H9 (cell line): ENCODE measurements around the gene PACSIN2. TPM values are rescaled to one million over a fixed set of nuclear protein-coding genes. Genes with fewer than 3 reads are reported as not detected.
A peak's percentile ranks its signal among the peaks of the same experiment; 100 is the strongest.

ENCODE experiments used
- DNase-seq: peaks from one replicate; pipeline ENCODE4 v3.0.0-alpha.2; 2017
- H2AFZ ChIP-seq: one replicate; pipeline ENCODE4 v1.6.1; 2013; ENCODE audit warnings: mild to moderate bottlenecking, low read length, control low read depth, moderate library complexity
- H2AK5ac ChIP-seq: 2 replicates; pipeline ENCODE4 v1.6.1; 2013; ENCODE audit warnings: low read length, control low read depth, mixed read lengths; ENCODE audit not compliant: insufficient read length
- H2BK120ac ChIP-seq: one replicate; pipeline ENCODE4 v1.6.1; 2013; ENCODE audit warnings: low read depth, mild to moderate bottlenecking, low read length, control low read depth, inconsistent platforms; ENCODE audit not compliant: poor library complexity, severe bottlenecking
- H2BK12ac ChIP-seq: 2 replicates; pipeline ENCODE4 v1.6.1; 2013; ENCODE audit warnings: low read length, control low read depth, mixed read lengths, low read depth; ENCODE audit not compliant: insufficient read length
- H2BK15ac ChIP-seq: 2 replicates; pipeline ENCODE4 v1.6.1; 2013; ENCODE audit warnings: low read depth, low read length, control low read depth
- H2BK20ac ChIP-seq: one replicate; pipeline ENCODE4 v1.6.1; 2013; ENCODE audit warnings: low read depth, mild to moderate bottlenecking, low read length, control low read depth, inconsistent platforms; ENCODE audit not compliant: poor library complexity, severe bottlenecking
- H2BK5ac ChIP-seq: 2 replicates; pipeline ENCODE4 v1.6.1; 2013; ENCODE audit warnings: low read length, control low read depth, mixed read lengths; ENCODE audit not compliant: insufficient read length
- H3K14ac ChIP-seq: 2 replicates; pipeline ENCODE4 v1.6.1; 2013; ENCODE audit warnings: low read length, control low read depth; ENCODE audit not compliant: insufficient read depth
- H3K18ac ChIP-seq: 2 replicates; pipeline ENCODE4 v1.6.1; 2013; ENCODE audit warnings: low read depth, mild to moderate bottlenecking, mixed read lengths, low read length, control low read depth; ENCODE audit not compliant: insufficient read length
- H3K23ac ChIP-seq: 2 replicates; pipeline ENCODE4 v1.6.1; 2013; ENCODE audit warnings: low read length, control low read depth, mixed read lengths, low read depth; ENCODE audit not compliant: insufficient read length
- H3K23me2 ChIP-seq: 2 replicates; pipeline ENCODE4 v1.6.1; 2013; ENCODE audit warnings: low read depth, mild to moderate bottlenecking, mixed read lengths, low read length, control low read depth; ENCODE audit not compliant: insufficient read length, poor library complexity, severe bottlenecking
- H3K27ac ChIP-seq: 2 replicates; pipeline ENCODE4 v1.5.1; 2013; ENCODE audit warnings: low read length, control low read depth, mixed read lengths, low read depth; ENCODE audit not compliant: insufficient read length
- H3K27me3 ChIP-seq: 2 replicates; pipeline ENCODE4 v1.6.1; 2013; ENCODE audit warnings: low read length, control low read depth, inconsistent platforms; ENCODE audit not compliant: insufficient read depth
- H3K4ac ChIP-seq: 2 replicates; pipeline ENCODE4 v1.6.1; 2013; ENCODE audit warnings: low read depth, mild to moderate bottlenecking, control low read depth, inconsistent platforms, low read length, moderate library complexity
- H3K4me1 ChIP-seq: 2 replicates; pipeline ENCODE4 v1.6.1; 2013; ENCODE audit warnings: low read length, control low read depth, inconsistent platforms; ENCODE audit not compliant: insufficient read depth
- H3K4me2 ChIP-seq: 2 replicates; pipeline ENCODE4 v1.6.1; 2013; ENCODE audit warnings: low read length, control low read depth, mixed read lengths; ENCODE audit not compliant: insufficient read length, insufficient read depth
- H3K56ac ChIP-seq: 2 replicates; pipeline ENCODE4 v1.6.1; 2013; ENCODE audit warnings: low read depth, mild to moderate bottlenecking, mixed read lengths, low read length, control low read depth; ENCODE audit not compliant: insufficient read length
- H3K79me1 ChIP-seq: 2 replicates; pipeline ENCODE4 v1.6.1; 2013; ENCODE audit warnings: low read depth, mild to moderate bottlenecking, moderate library complexity, low read length, control low read depth, inconsistent platforms; ENCODE audit not compliant: insufficient read depth, poor library complexity, severe bottlenecking
- H3K79me2 ChIP-seq: 2 replicates; pipeline ENCODE4 v1.6.1; 2013; ENCODE audit warnings: low read length, control low read depth, inconsistent platforms; ENCODE audit not compliant: insufficient read depth
- H3K9ac ChIP-seq: 2 replicates; pipeline ENCODE4 v1.6.1; 2013; ENCODE audit warnings: low read length, control low read depth, mixed read lengths; ENCODE audit not compliant: insufficient read length; ENCODE audit errors: extremely low read depth
- H3K9me3 ChIP-seq: one replicate; pipeline ENCODE4 v1.6.1; 2013; ENCODE audit warnings: low read depth, low read length, inconsistent platforms; ENCODE audit not compliant: control insufficient read depth
- H3T11ph ChIP-seq: one replicate; pipeline ENCODE4 v1.6.1; 2013; ENCODE audit warnings: mild to moderate bottlenecking, low read length, control low read depth, inconsistent platforms
- H4K20me1 ChIP-seq: one replicate; pipeline ENCODE4 v1.6.1; 2013; ENCODE audit not compliant: control insufficient read depth, insufficient read length, insufficient read depth
- H4K5ac ChIP-seq: 2 replicates; pipeline ENCODE4 v1.6.1; 2013; ENCODE audit warnings: low read depth, mild to moderate bottlenecking, mixed read lengths, low read length, control low read depth; ENCODE audit not compliant: insufficient read length
- H4K8ac ChIP-seq: replicated peaks from 2 replicates; pipeline ENCODE4 v1.6.1; 2013; ENCODE audit warnings: low read length, control low read depth, mixed read lengths, low read depth; ENCODE audit not compliant: insufficient read length
- H4K91ac ChIP-seq: 2 replicates; pipeline ENCODE4 v1.6.1; 2013; ENCODE audit warnings: low read depth, mild to moderate bottlenecking, moderate library complexity, mixed read lengths, low read length, control low read depth; ENCODE audit not compliant: insufficient read length
- H3K27ac Mint-ChIP-seq, 3 experiments: 2 replicates in 2 of 3; 3 replicates in 1 of 3; pipeline ENCODE4 v1.8.0; 2020 to 2021; ENCODE audit warnings: mixed read lengths in 3 of 3, mild to moderate bottlenecking in 1 of 3, moderate library complexity in 1 of 3
- H3K27me3 Mint-ChIP-seq: 2 replicates; pipeline ENCODE4 v1.8.0; 2021; ENCODE audit warnings: low read depth, mild to moderate bottlenecking, moderate library complexity, mixed read lengths
- H3K36me3 Mint-ChIP-seq, 3 experiments: 2 replicates in 2 of 3; 3 replicates in 1 of 3; pipeline ENCODE4 v1.8.0; 2020 to 2021; ENCODE audit warnings: low read depth in 3 of 3, mixed read lengths in 3 of 3; ENCODE audit not compliant: insufficient read depth in 1 of 3
- H3K4me1 Mint-ChIP-seq, 2 experiments: 2 replicates each; pipeline ENCODE4 v1.8.0; 2020; ENCODE audit warnings: mixed read lengths in 2 of 2
- H3K4me3 Mint-ChIP-seq, 2 experiments: 2 replicates in 1 of 2; 3 replicates in 1 of 2; pipeline ENCODE4 v1.8.0; 2020 to 2021; ENCODE audit warnings: mild to moderate bottlenecking in 2 of 2, mixed read lengths in 2 of 2, moderate library complexity in 1 of 2
- H3K9me3 Mint-ChIP-seq, 2 experiments: 2 replicates in 1 of 2; 3 replicates in 1 of 2; pipeline ENCODE4 v1.8.0; 2020; ENCODE audit warnings: mild to moderate bottlenecking in 2 of 2, mixed read lengths in 2 of 2, moderate library complexity in 1 of 2
- WGBS: extraction: QIAGEN DNeasy Blood & Tissue Kit; methylation state at CpG from one replicate; pipeline ENCODE4 v1.1.7; 2013; ENCODE audit warnings: missing lambda C conversion rate, low lambda C conversion rate, mixed read lengths; ENCODE audit not compliant: insufficient read length; ENCODE audit errors: extremely low coverage; 5-methylcytosine and 5-hydroxymethylcytosine counted together
- total RNA-seq: library from RNA; stranded (reverse); gene quantifications from 2 replicates; pipeline ENCODE4 v1.2.1, GENCODE V29; 2021
- TF ChIP-seq, protein P1 (sequence below): fragments of 200-600 bp; sonication (generic); conservative IDR thresholded peaks from 3 replicates; pipeline ENCODE4 v1.8.0; 2021; ENCODE audit warnings: antibody characterized with exemption, mild to moderate bottlenecking

PACSIN2 gene
- total RNA-seq, 1 experiment from 2014 or later, result 62.3 TPM

GRCh38 chr22:42871146-42872050, 143.6 kb downstream of the PACSIN2 start:
- Histone ChIP-seq H3K14ac (no peak overlapping the region), H3K4me1 (no peaks in the 10 kb centered on the region), H2AFZ (no peak overlapping the region), H2BK20ac (no peak overlapping the region), H2BK5ac (no peak overlapping the region), H4K5ac (no peak overlapping the region), H2BK120ac (no peak overlapping the region), H4K91ac (no peak overlapping the region), H3K27ac (no peak overlapping the region), H3K79me2 (no peaks in the 10 kb centered on the region), H3K56ac (no peak overlapping the region), H3K4ac (no peak overlapping the region), H2BK12ac (no peak overlapping the region), H4K20me1 (no peaks in the 10 kb centered on the region), H3K27me3 (no peaks in the 10 kb centered on the region), H3K79me1 (no peaks in the 10 kb centered on the region), H2AK5ac (no peak overlapping the region), H3K9ac (no peak overlapping the region), H3T11ph (no peak overlapping the region), H4K8ac (no peak overlapping the region), H2BK15ac (no peak overlapping the region), H3K4me2 (no peak overlapping the region), H3K23me2 (no peaks in the 10 kb centered on the region), H3K9me3 (no peaks in the 10 kb centered on the region), H3K23ac (no peak overlapping the region), H3K18ac (no peak overlapping the region)
- H3K4me1 Mint-ChIP-seq, result peaks cover 3 to 7% of the 10 kb centered on the region in 2 experiments; a peak in 2 of 4 replicates
- no peaks in the 10 kb centered on the region for H3K9me3 Mint-ChIP-seq
- H3K4me3 Mint-ChIP-seq, result no peak overlapping the region
- H3K27ac Mint-ChIP-seq, result peak overlapping the region in 1 of 3 experiments; percentile 64; a peak in 1 of 7 replicates
- H3K27me3 Mint-ChIP-seq, result no peaks in the 10 kb centered on the region
- no peak for DNase-seq
- H3K36me3 Mint-ChIP-seq, result peaks cover 7 to 48% (median 44%) of the 10 kb centered on the region in 3 experiments; a peak in 6 of 7 replicates
- no CpG with 5 or more reads among the region's 31 CpGs for WGBS
- TF ChIP-seq, protein P1, sequence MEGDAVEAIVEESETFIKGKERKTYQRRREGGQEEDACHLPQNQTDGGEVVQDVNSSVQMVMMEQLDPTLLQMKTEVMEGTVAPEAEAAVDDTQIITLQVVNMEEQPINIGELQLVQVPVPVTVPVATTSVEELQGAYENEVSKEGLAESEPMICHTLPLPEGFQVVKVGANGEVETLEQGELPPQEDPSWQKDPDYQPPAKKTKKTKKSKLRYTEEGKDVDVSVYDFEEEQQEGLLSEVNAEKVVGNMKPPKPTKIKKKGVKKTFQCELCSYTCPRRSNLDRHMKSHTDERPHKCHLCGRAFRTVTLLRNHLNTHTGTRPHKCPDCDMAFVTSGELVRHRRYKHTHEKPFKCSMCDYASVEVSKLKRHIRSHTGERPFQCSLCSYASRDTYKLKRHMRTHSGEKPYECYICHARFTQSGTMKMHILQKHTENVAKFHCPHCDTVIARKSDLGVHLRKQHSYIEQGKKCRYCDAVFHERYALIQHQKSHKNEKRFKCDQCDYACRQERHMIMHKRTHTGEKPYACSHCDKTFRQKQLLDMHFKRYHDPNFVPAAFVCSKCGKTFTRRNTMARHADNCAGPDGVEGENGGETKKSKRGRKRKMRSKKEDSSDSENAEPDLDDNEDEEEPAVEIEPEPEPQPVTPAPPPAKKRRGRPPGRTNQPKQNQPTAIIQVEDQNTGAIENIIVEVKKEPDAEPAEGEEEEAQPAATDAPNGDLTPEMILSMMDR, result no peak
